Left lung (tissue), 10 donors: ENCODE measurements around the gene HIGD1A. TPM values are rescaled to one million over a fixed set of nuclear protein-coding genes. Genes with fewer than 3 reads are reported as not detected.

Experiments
- ATAC-seq: fragments of 200-7000 bp; cut with Tn5 transposase; one replicate; pipeline ENCODE4 v1.9.1; 2020; ENCODE audit warnings: moderate library complexity
- DNase-seq, 4 donors: peaks; one replicate each; pipeline ENCODE4 v3.0.0-alpha.2; 2013 to 2020
- H3K27ac ChIP-seq, 2 donors: fragments of 200-600 bp; sonication (generic) in 1 of 2; one replicate each; pipeline versions ENCODE4 v1.5.0 to v1.8.0; 2020 to 2021
- H3K27me3 ChIP-seq, 2 donors: fragments of 200-600 bp; sonication (generic) in 1 of 2; one replicate each; pipeline versions ENCODE4 v1.5.0 to v1.8.0; 2020 to 2021
- H3K36me3 ChIP-seq, 2 donors: fragments of 200-600 bp; sonication (generic) in 1 of 2; one replicate each; pipeline versions ENCODE4 v1.5.0 to v1.8.0; 2020 to 2021
- H3K4me1 ChIP-seq, 2 donors: fragments of 200-600 bp; one replicate each; pipeline ENCODE4 v1.8.0; 2021
- H3K4me3 ChIP-seq, 2 donors: fragments of 200-600 bp; sonication (generic) in 1 of 2; one replicate each; pipeline versions ENCODE4 v1.5.0 to v1.8.0; 2020 to 2021; ENCODE audit warnings: mild to moderate bottlenecking in 1 of 2
- H3K9me3 ChIP-seq, 2 donors: fragments of 200-600 bp; sonication (generic) in 1 of 2; one replicate each; pipeline versions ENCODE4 v1.5.0 to v1.8.0; 2020 to 2021
- intact Hi-C, 2 donors: fragments of 100-400 bp; cut with DNase I; formaldehyde crosslinking; loops; one replicate each; pipeline versions ENCODE4 v1.11.2 to v1.14.2; 2022
- polyA plus RNA-seq, 6 donors: library from polyadenylated mRNA; unstranded; fragments of 120-200 nt; gene quantifications; one replicate each; pipeline ENCODE4 v1.2.1, GENCODE V29; 2013; ENCODE audit not compliant: insufficient read length in 6 of 6
- total RNA-seq, 2 donors: library from RNA; stranded (reverse); fragmentation: NEBNext Ultra II Directional; extraction: Animal tissue kit (Norgen Biotek cat#: 25700); gene quantifications; one replicate each; pipeline ENCODE4 v1.2.1, GENCODE V29; 2021
- TF ChIP-seq, protein P1 (sequence below), 2 donors: fragments of 200-600 bp; sonication (generic) in 1 of 2; IDR thresholded peaks; one replicate each; pipeline versions ENCODE4 v1.5.0 to v1.8.0; 2021; ENCODE audit warnings: antibody characterized with exemption in 2 of 2
- donor health status: DM: no; HTN: yes; CAD: no.
- donor health status: DM: no; HTN: no; CAD: no.

Gene HIGD1A
- total and polyA plus RNA-seq, 8 donors, result 77.7 to 99.1 (median 92.5) TPM

DNA sequence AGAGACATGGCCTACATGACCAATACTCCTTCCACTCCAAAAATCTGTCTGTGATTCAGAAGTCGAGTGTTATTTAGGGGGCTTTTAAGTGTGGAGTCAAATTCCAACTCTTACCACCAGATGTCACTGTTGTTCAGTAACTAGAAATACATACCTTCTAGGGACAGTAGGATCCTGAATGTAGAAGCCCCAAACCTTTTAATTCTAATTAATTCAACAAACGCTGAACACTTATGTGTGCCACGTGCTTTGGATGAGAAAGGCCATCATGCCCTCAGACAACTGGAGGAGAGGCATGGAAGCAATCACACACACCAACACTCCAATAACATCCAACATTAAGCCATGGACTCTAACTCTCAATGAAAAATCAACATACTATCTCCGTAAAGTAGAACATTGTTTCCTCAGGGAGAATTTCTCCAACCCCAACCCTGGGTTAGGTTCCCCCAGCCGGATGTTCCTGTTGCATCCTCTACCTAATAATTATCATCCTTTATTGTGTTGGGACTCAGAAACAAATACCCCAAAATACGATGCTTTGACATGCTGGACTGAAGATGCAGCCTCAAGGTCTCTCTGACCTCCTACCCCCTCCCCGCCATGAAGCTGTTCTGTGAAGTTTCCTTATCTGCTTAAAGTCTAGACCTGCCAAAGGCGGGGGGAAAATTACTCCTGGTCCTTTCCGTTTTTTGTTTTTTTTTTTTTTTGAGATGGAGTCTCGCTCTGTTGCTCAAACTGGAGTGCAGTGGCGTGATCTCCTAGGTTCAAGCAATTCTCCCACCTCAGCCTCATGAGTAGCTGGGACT, 23.2 kb downstream of the HIGD1A start:
- H3K9me3 ChIP-seq, result no peaks in the 10 kb centered on the region
- DNase-seq (peak in 2 of 4 donors; percentile 69 to 79), ATAC-seq (peak; percentile 82)
- H3K4me3 ChIP-seq, result no peak overlapping the region
- H3K27me3 ChIP-seq, result no peaks in the 10 kb centered on the region
- H3K36me3 ChIP-seq, result peaks cover 0 to 27% of the 10 kb centered on the region in 2 donors
- no peak overlapping the region for H3K27ac ChIP-seq
- TF ChIP-seq, protein P1, sequence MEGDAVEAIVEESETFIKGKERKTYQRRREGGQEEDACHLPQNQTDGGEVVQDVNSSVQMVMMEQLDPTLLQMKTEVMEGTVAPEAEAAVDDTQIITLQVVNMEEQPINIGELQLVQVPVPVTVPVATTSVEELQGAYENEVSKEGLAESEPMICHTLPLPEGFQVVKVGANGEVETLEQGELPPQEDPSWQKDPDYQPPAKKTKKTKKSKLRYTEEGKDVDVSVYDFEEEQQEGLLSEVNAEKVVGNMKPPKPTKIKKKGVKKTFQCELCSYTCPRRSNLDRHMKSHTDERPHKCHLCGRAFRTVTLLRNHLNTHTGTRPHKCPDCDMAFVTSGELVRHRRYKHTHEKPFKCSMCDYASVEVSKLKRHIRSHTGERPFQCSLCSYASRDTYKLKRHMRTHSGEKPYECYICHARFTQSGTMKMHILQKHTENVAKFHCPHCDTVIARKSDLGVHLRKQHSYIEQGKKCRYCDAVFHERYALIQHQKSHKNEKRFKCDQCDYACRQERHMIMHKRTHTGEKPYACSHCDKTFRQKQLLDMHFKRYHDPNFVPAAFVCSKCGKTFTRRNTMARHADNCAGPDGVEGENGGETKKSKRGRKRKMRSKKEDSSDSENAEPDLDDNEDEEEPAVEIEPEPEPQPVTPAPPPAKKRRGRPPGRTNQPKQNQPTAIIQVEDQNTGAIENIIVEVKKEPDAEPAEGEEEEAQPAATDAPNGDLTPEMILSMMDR (IDR thresholded peaks at IDR 0.05), result peak; percentile 73 to 80
- H3K4me1 ChIP-seq, result peaks cover 4 to 16% of the 10 kb centered on the region in 2 donors
- intact Hi-C loops, result loop anchor here in 1 of 2 donors (2.0 kb wide), 1 partner anchor 100 kb away; no protein-coding TSS in a partner anchor

DNA sequence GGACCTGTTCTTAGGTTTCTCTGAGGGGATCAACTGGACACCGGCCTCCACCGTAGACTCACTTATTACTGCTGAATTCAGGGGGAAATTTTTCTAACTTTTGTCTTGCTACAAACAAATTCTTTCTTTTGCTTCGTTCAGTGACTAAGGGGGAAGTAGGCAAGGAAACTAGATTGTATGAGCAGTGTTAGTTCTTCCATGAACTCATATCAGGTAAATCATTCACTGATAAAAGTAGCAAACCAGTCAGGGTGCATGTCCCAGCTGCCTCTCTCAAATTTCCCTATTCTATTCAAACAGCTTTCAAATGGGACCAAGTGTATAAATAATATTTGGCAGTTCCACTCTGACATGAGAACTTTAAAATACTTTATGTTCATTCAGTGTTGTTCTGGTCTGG, 23.9 kb downstream of the HIGD1A start:
- Histone ChIP-seq H3K4me1 (peaks cover 4 to 16% of the 10 kb centered on the region in 2 donors), H3K27me3 (no peaks in the 10 kb centered on the region), H3K36me3 (peaks cover 0 to 22% of the 10 kb centered on the region in 2 donors), H3K4me3 (no peak overlapping the region), H3K9me3 (no peaks in the 10 kb centered on the region), H3K27ac (no peak overlapping the region)
- intact Hi-C loops, result loop anchor here in 1 of 2 donors (2.0 kb wide), 1 partner anchor 100 kb away; no protein-coding TSS in a partner anchor
- peak; percentile 31 for ATAC-seq
- no peak for DNase-seq
- TF ChIP-seq, protein P1 (IDR thresholded peaks at IDR 0.05), result no peak

DNA sequence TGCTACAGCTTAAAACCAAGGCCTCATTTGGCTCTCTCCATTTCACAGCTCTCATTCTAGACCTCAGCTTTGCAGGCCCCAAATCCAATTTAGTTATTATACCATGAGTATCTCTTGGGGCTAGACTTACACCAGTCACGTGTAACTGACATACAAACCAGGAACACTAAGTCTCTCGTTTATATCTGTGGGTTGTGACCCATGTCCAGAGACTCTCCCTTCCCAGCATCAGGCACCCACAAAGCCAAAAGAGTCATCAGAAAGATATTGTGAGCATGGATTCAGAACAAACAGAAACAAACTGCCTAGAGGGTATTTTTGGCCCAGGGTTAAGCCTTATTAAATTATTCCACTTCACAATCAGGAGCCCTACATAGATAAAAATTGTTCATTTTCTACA, 25.6 kb downstream of the HIGD1A start:
- TF ChIP-seq, protein P1 (IDR thresholded peaks at IDR 0.05), result no peak
- Histone ChIP-seq H3K4me3 (no peak overlapping the region), H3K4me1 (peaks cover 4 to 16% of the 10 kb centered on the region in 2 donors), H3K36me3 (peaks cover 0 to 9% of the 10 kb centered on the region in 2 donors), H3K27ac (no peak overlapping the region), H3K27me3 (no peaks in the 10 kb centered on the region), H3K9me3 (no peaks in the 10 kb centered on the region)
- ATAC-seq (peak; percentile 51), DNase-seq (no peak)
- intact Hi-C loops, result no loop called here

DNA sequence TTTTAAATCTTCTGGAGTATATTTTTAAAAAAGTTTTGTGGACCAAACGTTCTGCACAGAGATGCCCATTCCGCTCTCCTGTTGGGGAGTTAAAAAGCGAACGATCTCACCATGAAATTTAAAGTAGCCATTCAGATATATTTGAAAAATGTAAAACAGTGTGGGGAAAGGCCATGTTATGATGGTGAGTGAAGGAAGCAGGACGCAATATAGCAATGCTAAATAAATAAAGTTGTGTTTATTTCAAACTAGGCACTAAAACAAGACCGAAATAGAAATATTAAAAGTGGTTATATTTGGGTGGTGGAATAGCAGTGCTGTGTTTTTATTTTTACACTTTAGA, 30.9 kb downstream of the HIGD1A start:
- DNase-seq, result no peak
- peak overlapping the region; percentile 31 to 51 for H3K4me3 ChIP-seq
- H3K27me3 ChIP-seq, result no peaks in the 10 kb centered on the region
- TF ChIP-seq, protein P1 (IDR thresholded peaks at IDR 0.05), result no peak
- H3K9me3 ChIP-seq, result no peaks in the 10 kb centered on the region
- intact Hi-C loops, result no loop called here
- H3K27ac ChIP-seq, result peak overlapping the region in 1 of 2 donors; percentile 99
- no peak for ATAC-seq
- H3K36me3 ChIP-seq, result no peaks in the 10 kb centered on the region
- peaks cover 0 to 11% of the 10 kb centered on the region in 2 donors for H3K4me1 ChIP-seq

DNA sequence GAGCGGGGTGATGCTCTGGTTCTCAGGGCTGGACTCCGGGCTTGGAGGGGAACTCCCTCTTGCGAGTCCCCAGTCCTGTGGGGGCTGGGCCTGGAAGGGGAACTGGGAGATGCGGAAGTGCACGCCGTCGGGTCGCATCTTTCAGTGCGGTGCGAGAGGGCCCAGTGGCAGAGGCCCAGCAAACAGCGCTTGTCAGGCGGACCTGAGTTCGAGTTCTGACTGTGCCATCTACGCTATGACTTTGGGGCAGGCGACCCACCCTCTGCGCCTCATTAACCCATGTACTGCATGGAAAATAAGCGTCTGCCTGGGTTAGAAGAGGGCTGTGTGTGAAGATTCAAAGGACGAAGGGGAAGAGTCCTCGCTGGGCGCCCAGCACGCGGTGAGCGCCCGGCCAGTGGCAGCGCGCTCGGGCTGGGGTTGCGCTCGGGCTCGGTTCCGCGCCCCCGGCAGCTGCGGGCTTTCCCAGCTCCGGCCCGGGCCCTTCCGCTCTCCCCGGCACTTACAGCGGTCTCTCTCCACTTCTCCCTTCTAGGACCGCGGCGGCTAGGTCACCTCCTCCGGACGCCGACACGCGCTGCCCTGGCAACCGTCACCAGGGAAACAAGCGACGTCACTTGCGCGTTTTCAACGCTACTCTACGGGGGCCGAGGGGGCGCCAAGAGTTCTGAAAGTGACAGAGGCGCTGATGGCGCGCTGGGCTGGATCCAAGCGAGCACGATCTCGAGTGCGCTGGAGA, 31.5 kb downstream of the HIGD1A start, which contains the start of gene CCDC13:
Gene CCDC13, minus strand, starts transcription at position 584 of the 739 bp plus-strand sequence. CDS start 14,908 bp downstream, outside the sequence.
- ATAC-seq (peak; percentile 98), DNase-seq (peak; percentile 96 to 98 (median 98))
- H3K4me1 ChIP-seq, result peaks cover 0 to 11% of the 10 kb centered on the region in 2 donors
- peak within 1 kb of the TSS; percentile 31 to 51 for H3K4me3 ChIP-seq
- no peaks in the 10 kb centered on the region for H3K36me3 ChIP-seq
- peak within 1 kb of the TSS; percentile 67 to 99 for H3K27ac ChIP-seq
- TF ChIP-seq, protein P1 (IDR thresholded peaks at IDR 0.05), result no peak
- no peaks in the 10 kb centered on the region for H3K9me3 ChIP-seq
- intact Hi-C loops, result no loop called here
- no peaks in the 10 kb centered on the region for H3K27me3 ChIP-seq
